ENCODE results near the gene INHBE.

The INHBE gene

DNA sequence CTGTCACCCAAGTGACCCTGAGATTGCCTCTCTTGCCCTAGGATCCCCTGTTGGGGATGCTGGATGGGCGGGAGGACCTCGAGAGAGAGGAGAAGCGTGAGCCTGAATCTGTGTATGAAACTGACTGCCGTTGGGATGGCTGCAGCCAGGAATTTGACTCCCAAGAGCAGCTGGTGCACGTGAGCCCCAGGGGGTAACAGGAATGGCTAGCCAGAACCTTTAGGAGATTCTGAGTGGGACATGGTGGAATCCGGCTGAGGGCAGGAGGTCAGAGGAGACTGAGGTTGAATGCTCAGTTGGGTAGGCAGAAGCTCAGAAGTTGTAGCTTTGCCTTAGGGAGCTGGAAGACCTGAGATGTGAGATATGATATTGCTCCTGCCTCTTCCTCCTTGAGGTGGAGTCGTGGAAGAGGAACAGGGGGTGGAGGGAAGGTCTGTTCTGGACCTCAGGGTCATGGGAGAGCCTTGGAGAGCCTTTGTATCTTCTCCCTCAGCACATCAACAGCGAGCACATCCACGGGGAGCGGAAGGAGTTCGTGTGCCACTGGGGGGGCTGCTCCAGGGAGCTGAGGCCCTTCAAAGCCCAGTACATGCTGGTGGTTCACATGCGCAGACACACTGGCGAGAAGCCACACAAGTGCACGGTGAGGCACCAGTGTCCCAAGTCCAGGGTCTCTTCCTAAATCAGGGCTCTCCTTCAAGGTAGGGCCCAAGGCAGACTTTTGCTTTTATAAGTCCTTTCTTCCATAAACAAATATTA, 10.8 kb downstream of the INHBE start:
- Histone ChIP-seq H3K9me2 (replicated peaks; ENCODE audit: insufficient read depth, low read length) (no peaks in the 10 kb centered on the region), H3K9me3 (ENCODE audit: insufficient read depth, low read length) (no peaks in the 10 kb centered on the region), H3K79me2 (ENCODE audit: insufficient read depth, low read length) (no peaks in the 10 kb centered on the region; the same call in 1 of the 2 replicates), H3K27me3 (ENCODE audit: low read length) (no peaks in the 10 kb centered on the region), H3K4me3 (ENCODE audit: insufficient read depth, low read length, poor library complexity, severe bottlenecking) (no peak overlapping the region), H3K36me3 (ENCODE audit: low read length) (no peaks in the 10 kb centered on the region), H3K27ac (ENCODE audit: low read depth, low read length) (no peak overlapping the region), H2AFZ (ENCODE audit: low read depth, low read length, severe bottlenecking) (no peak overlapping the region), H3F3A (ENCODE audit: insufficient read depth) (peaks cover 2% of the 10 kb centered on the region; the same call in 1 of the 2 replicates), H4K20me1 (ENCODE audit: low read depth, low read length) (no peaks in the 10 kb centered on the region), H3K4me2 (ENCODE audit: low read depth, low read length, poor library complexity, severe bottlenecking) (no peak overlapping the region), H3K9ac (ENCODE audit: low read length) (no peak overlapping the region)
- no peak for TF ChIP-seq EZH2phosphoT487 (conservative IDR thresholded peaks at IDR 0.05; ENCODE audit: low read length)
- TF ChIP-seq, protein P1, sequence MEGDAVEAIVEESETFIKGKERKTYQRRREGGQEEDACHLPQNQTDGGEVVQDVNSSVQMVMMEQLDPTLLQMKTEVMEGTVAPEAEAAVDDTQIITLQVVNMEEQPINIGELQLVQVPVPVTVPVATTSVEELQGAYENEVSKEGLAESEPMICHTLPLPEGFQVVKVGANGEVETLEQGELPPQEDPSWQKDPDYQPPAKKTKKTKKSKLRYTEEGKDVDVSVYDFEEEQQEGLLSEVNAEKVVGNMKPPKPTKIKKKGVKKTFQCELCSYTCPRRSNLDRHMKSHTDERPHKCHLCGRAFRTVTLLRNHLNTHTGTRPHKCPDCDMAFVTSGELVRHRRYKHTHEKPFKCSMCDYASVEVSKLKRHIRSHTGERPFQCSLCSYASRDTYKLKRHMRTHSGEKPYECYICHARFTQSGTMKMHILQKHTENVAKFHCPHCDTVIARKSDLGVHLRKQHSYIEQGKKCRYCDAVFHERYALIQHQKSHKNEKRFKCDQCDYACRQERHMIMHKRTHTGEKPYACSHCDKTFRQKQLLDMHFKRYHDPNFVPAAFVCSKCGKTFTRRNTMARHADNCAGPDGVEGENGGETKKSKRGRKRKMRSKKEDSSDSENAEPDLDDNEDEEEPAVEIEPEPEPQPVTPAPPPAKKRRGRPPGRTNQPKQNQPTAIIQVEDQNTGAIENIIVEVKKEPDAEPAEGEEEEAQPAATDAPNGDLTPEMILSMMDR (IDR thresholded peaks at IDR 0.05; ENCODE audit: insufficient read depth, low read length, poor library complexity, severe bottlenecking): no peak

DNA sequence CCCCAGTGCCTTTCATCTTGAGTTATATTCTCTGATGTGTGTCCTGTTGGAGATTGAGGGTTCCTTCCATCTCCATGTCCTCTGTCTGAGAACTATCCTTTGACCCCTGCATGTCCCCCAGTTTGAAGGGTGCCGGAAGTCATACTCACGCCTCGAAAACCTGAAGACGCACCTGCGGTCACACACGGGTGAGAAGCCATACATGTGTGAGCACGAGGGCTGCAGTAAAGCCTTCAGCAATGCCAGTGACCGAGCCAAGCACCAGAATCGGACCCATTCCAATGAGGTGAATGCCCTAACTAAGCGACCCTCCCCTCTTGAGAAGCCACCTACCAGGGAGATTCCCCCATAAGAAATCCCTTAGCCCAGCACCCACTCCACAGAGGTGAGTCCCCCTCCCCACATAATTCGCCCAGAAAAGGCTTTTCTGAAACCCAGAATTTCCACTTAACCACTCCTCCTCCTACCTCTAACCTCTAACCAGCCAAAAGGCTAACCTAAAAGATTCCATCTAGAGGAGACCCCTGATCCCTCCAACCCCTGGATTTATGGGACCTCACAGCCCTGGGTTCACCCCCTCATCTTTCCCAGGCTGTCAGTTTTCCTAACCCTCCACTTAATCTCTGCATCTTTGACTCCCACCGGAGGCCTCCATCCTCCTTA, 12.2 kb downstream of the INHBE start:
- Histone ChIP-seq H3K27ac (ENCODE audit: low read depth, low read length) (no peak overlapping the region), H3K36me3 (ENCODE audit: low read length) (no peaks in the 10 kb centered on the region), H3K9me3 (ENCODE audit: insufficient read depth, low read length) (no peaks in the 10 kb centered on the region), H3K79me2 (ENCODE audit: insufficient read depth, low read length) (no peaks in the 10 kb centered on the region), H3K9me2 (replicated peaks; ENCODE audit: insufficient read depth, low read length) (no peaks in the 10 kb centered on the region), H3K27me3 (ENCODE audit: low read length) (no peaks in the 10 kb centered on the region), H2AFZ (ENCODE audit: low read depth, low read length, severe bottlenecking) (no peak overlapping the region), H3K4me3 (ENCODE audit: insufficient read depth, low read length, poor library complexity, severe bottlenecking) (no peak overlapping the region), H4K20me1 (ENCODE audit: low read depth, low read length) (no peaks in the 10 kb centered on the region), H3K4me2 (ENCODE audit: low read depth, low read length, poor library complexity, severe bottlenecking) (no peak overlapping the region), H3K9ac (ENCODE audit: low read length) (no peak overlapping the region), H3F3A (ENCODE audit: insufficient read depth) (no peaks in the 10 kb centered on the region)
- TF ChIP-seq, protein P1 (IDR thresholded peaks at IDR 0.05; ENCODE audit: insufficient read depth, low read length, poor library complexity, severe bottlenecking): no peak
- no peak for TF ChIP-seq EZH2phosphoT487 (conservative IDR thresholded peaks at IDR 0.05; ENCODE audit: low read length)

DNA sequence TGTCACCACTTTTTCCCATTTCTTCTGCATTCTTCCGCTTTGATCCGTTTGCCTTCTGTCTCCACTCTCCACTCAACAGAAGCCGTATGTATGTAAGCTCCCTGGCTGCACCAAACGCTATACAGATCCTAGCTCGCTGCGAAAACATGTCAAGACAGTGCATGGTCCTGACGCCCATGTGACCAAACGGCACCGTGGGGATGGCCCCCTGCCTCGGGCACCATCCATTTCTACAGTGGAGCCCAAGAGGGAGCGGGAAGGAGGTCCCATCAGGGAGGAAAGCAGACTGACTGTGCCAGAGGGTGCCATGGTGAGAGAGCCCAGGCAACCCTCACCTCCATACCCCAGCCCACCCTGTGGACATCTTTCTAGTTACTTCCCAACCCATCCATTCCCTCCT, 12.8 kb downstream of the INHBE start:
- no peaks in the 10 kb centered on the region for H3K9me3 ChIP-seq (ENCODE audit: insufficient read depth, low read length)
- no peak overlapping the region for H3K4me3 ChIP-seq (ENCODE audit: insufficient read depth, low read length, poor library complexity, severe bottlenecking)
- no peaks in the 10 kb centered on the region for H3K79me2 ChIP-seq (ENCODE audit: insufficient read depth, low read length)
- no peak overlapping the region for H3K27ac ChIP-seq (ENCODE audit: low read depth, low read length)
- TF ChIP-seq EZH2phosphoT487 (conservative IDR thresholded peaks at IDR 0.05; ENCODE audit: low read length): no peak
- TF ChIP-seq, protein P1 (IDR thresholded peaks at IDR 0.05; ENCODE audit: insufficient read depth, low read length, poor library complexity, severe bottlenecking): no peak
- no peaks in the 10 kb centered on the region for H3K9me2 ChIP-seq (replicated peaks; ENCODE audit: insufficient read depth, low read length)
- H3K36me3 ChIP-seq (ENCODE audit: low read length): no peaks in the 10 kb centered on the region
- H3K9ac ChIP-seq (ENCODE audit: low read length): no peak overlapping the region
- no peaks in the 10 kb centered on the region for H3K27me3 ChIP-seq (ENCODE audit: low read length)
- H2AFZ ChIP-seq (ENCODE audit: low read depth, low read length, severe bottlenecking): no peak overlapping the region
- no peaks in the 10 kb centered on the region for H4K20me1 ChIP-seq (ENCODE audit: low read depth, low read length)
- H3K4me2 ChIP-seq (ENCODE audit: low read depth, low read length, poor library complexity, severe bottlenecking): no peak overlapping the region
- H3F3A ChIP-seq (ENCODE audit: insufficient read depth): no peaks in the 10 kb centered on the region
